Measurements from ENCODE around the gene SLC22A2. TPM values are rescaled to one million over a fixed set of nuclear protein-coding genes. Genes with fewer than 3 reads are reported as not detected.

SLC22A2 gene
- total RNA-seq, 1 experiment from 2014 or later = 0.96 TPM

DNA sequence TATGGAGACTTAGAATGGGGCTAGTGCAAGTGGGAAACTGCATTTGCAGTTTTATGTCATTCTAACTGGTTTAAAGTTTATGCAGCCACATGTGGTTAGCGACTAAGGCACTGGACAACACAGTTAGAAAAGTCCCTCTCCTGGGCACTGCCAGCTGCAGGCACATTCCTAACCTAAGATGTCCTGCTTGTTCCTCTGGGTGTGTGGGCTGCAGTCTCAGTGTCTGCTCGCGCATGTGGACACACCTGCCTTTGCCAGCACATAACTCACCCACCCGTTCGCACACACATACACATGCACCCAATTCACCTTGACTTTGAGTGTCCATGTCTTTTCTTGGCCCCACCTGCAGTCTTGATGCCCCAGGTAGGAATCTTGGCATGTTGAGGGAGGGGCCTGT is 18.5 kb upstream of the SLC22A2 start:
- peaks cover 33% of the 10 kb centered on the region for H3K4me1 Mint-ChIP-seq
- peaks cover 20% of the 10 kb centered on the region for H3K9me3 Mint-ChIP-seq
- H3K36me3 Mint-ChIP-seq = peaks cover 4% of the 10 kb centered on the region; the same call in 1 of the 2 replicates
- H3K4me3 Mint-ChIP-seq = no peak overlapping the region
- DNase-seq (ENCODE audit: low spot score) (no peak), ATAC-seq (no peak)
- no peak for TF ChIP-seq NR1H2 (CRISPR knock-in tag; IDR thresholded peaks at IDR 0.05)
- no peak for TF ChIP-seq HMGA2 (CRISPR knock-in tag; IDR thresholded peaks at IDR 0.05)
- no peak for TF ChIP-seq ESRRA (CRISPR knock-in tag; IDR thresholded peaks at IDR 0.05; ENCODE audit: borderline replicate concordance)
- no peak for TF ChIP-seq KAT7 (CRISPR knock-in tag; IDR thresholded peaks at IDR 0.05; ENCODE audit: borderline replicate concordance)
- no peak for TF ChIP-seq RELA (CRISPR knock-in tag; IDR thresholded peaks at IDR 0.05; ENCODE audit: borderline replicate concordance)
- TF ChIP-seq ZNF219 (CRISPR knock-in tag; IDR thresholded peaks at IDR 0.05; ENCODE audit: borderline replicate concordance) = no peak
- TF ChIP-seq TEAD4 (CRISPR knock-in tag; IDR thresholded peaks at IDR 0.05) = no peak
- no peak for TF ChIP-seq PREB (CRISPR knock-in tag; IDR thresholded peaks at IDR 0.05; ENCODE audit: borderline replicate concordance)
- no peak for TF ChIP-seq ZNF263 (CRISPR knock-in tag; IDR thresholded peaks at IDR 0.05; ENCODE audit: low read depth)
- TF ChIP-seq, protein P1, sequence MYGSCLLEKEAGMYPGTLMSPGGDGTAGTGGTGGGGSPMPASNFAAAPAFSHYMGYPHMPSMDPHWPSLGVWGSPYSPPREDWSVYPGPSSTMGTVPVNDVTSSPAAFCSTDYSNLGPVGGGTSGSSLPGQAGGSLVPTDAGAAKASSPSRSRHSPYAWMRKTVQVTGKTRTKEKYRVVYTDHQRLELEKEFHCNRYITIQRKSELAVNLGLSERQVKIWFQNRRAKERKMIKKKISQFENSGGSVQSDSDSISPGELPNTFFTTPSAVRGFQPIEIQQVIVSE (CRISPR knock-in tag; IDR thresholded peaks at IDR 0.05; ENCODE audit: borderline replicate concordance) = no peak
- TF ChIP-seq GRHL2 (CRISPR knock-in tag; IDR thresholded peaks at IDR 0.05; ENCODE audit: insufficient replicate concordance, severe bottlenecking) = no peak
- TF ChIP-seq TEAD1 (CRISPR knock-in tag; IDR thresholded peaks at IDR 0.05) = no peak
- no peak for TF ChIP-seq CTCF (IDR thresholded peaks at IDR 0.05)
- H3K27ac Mint-ChIP-seq = no peak overlapping the region
- ChIA-PET POLR2A (no interaction called here), CTCF (interaction anchor here (1.0 kb wide), 1 partner anchor 56 kb away, joined by 5 read pairs; no protein-coding TSS in a partner anchor)
- H3K27me3 Mint-ChIP-seq (ENCODE audit: low read depth) = peaks cover 4% of the 10 kb centered on the region; the same call in 1 of the 2 replicates

GRCh38 chr6:160276126-160276525 is 17.5 kb upstream of the SLC22A2 start:
- H3K4me3 Mint-ChIP-seq = no peak overlapping the region
- H3K36me3 Mint-ChIP-seq = peaks cover 4% of the 10 kb centered on the region; the same call in 1 of the 2 replicates
- ChIA-PET POLR2A (no interaction called here), CTCF (no interaction called here)
- DNase-seq (ENCODE audit: low spot score) (no peak), ATAC-seq (no peak)
- peaks cover 20% of the 10 kb centered on the region for H3K9me3 Mint-ChIP-seq
- H3K27me3 Mint-ChIP-seq (ENCODE audit: low read depth) = peaks cover 4% of the 10 kb centered on the region; the same call in 1 of the 2 replicates
- peaks cover 33% of the 10 kb centered on the region for H3K4me1 Mint-ChIP-seq
- no peak overlapping the region for H3K27ac Mint-ChIP-seq
- TF ChIP-seq, protein P2, sequence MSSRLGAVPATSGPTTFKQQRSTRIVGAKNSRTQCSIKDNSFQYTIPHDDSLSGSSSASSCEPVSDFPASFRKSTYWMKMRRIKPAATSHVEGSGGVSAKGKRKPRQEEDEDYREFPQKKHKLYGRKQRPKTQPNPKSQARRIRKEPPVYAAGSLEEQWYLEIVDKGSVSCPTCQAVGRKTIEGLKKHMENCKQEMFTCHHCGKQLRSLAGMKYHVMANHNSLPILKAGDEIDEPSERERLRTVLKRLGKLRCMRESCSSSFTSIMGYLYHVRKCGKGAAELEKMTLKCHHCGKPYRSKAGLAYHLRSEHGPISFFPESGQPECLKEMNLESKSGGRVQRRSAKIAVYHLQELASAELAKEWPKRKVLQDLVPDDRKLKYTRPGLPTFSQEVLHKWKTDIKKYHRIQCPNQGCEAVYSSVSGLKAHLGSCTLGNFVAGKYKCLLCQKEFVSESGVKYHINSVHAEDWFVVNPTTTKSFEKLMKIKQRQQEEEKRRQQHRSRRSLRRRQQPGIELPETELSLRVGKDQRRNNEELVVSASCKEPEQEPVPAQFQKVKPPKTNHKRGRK (CRISPR knock-in tag; IDR thresholded peaks at IDR 0.05; ENCODE audit: borderline replicate concordance) = no peak
- TF ChIP-seq, protein P3, sequence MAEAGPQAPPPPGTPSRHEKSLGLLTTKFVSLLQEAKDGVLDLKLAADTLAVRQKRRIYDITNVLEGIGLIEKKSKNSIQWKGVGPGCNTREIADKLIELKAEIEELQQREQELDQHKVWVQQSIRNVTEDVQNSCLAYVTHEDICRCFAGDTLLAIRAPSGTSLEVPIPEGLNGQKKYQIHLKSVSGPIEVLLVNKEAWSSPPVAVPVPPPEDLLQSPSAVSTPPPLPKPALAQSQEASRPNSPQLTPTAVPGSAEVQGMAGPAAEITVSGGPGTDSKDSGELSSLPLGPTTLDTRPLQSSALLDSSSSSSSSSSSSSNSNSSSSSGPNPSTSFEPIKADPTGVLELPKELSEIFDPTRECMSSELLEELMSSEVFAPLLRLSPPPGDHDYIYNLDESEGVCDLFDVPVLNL (CRISPR knock-in tag; IDR thresholded peaks at IDR 0.05; ENCODE audit: borderline replicate concordance, low read depth) = no peak
- TF ChIP-seq FOXJ3 (CRISPR knock-in tag; IDR thresholded peaks at IDR 0.05; ENCODE audit: borderline replicate concordance) = no peak
- TF ChIP-seq, protein P4, sequence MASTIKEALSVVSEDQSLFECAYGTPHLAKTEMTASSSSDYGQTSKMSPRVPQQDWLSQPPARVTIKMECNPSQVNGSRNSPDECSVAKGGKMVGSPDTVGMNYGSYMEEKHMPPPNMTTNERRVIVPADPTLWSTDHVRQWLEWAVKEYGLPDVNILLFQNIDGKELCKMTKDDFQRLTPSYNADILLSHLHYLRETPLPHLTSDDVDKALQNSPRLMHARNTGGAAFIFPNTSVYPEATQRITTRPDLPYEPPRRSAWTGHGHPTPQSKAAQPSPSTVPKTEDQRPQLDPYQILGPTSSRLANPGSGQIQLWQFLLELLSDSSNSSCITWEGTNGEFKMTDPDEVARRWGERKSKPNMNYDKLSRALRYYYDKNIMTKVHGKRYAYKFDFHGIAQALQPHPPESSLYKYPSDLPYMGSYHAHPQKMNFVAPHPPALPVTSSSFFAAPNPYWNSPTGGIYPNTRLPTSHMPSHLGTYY (CRISPR knock-in tag; IDR thresholded peaks at IDR 0.05) = no peak
- no peak for TF ChIP-seq TCF7 (CRISPR knock-in tag; IDR thresholded peaks at IDR 0.05; ENCODE audit: low read depth)
- no peak for TF ChIP-seq ZNF281 (CRISPR knock-in tag; IDR thresholded peaks at IDR 0.05)
- TF ChIP-seq ATF6 (CRISPR knock-in tag; IDR thresholded peaks at IDR 0.05) = no peak
